Adrenal gland (tissue), 12 donors: ENCODE data around the gene SUCLG1. TPM values are rescaled to one million over a fixed set of nuclear protein-coding genes. Genes with fewer than 3 reads are reported as not detected.

ENCODE experiments used
- DNase-seq, 7 donors: peaks; one replicate each; pipeline ENCODE4 v3.0.0-alpha.2; 2019 to 2020
- H3K27ac ChIP-seq, 5 donors: fragments of 200-600 bp; sonication (generic) in 4 of 5; 1 replicate in 3 of 5; 2 replicates in 2 of 5; pipeline versions ENCODE4 v1.5.1 to v1.8.0; 2016 to 2020; ENCODE audit warnings: mild to moderate bottlenecking in 1 of 5
- H3K27me3 ChIP-seq: fragments of 200-600 bp; 2 replicates; pipeline ENCODE4 v1.8.0; 2021
- H3K36me3 ChIP-seq, 2 donors: fragments of 200-600 bp; replicated peaks in 1 of 2; 1 replicate in 1 of 2; 2 replicates in 1 of 2; pipeline versions ENCODE4 v1.5.1 to v1.8.0; 2018 to 2022
- H3K4me1 ChIP-seq, 2 donors: fragments of 200-600 bp; replicated peaks in 1 of 2; 1 replicate in 1 of 2; 2 replicates in 1 of 2; pipeline versions ENCODE4 v1.5.1 to v1.8.0; 2018 to 2021
- H3K4me3 ChIP-seq, 4 donors: fragments of 200-600 bp; sonication (generic) in 3 of 4; one replicate each; pipeline ENCODE4 v1.5.1; 2016 to 2018
- H3K9me3 ChIP-seq, 3 donors: fragments of 200-600 bp; sonication (generic) in 1 of 3; replicated peaks in 1 of 3; 1 replicate in 2 of 3; 2 replicates in 1 of 3; pipeline versions ENCODE4 v1.5.1 to v1.8.0; 2016 to 2021
- CTCF ChIP-seq, 6 experiments: fragments of 450-650 bp in 4 of 6; fragments of 200-600 bp in 2 of 6; sonication (generic) in 1 of 6; IDR thresholded peaks; 1 replicate in 5 of 6; 2 replicates in 1 of 6; pipeline versions ENCODE4 v1.5.1 to v1.8.0; 2016 to 2021; ENCODE audit warnings: antibody characterized with exemption in 6 of 6, mild to moderate bottlenecking in 2 of 6, moderate library complexity in 1 of 6
- POLR2A ChIP-seq, 2 donors: fragments of 450-650 bp; IDR thresholded peaks; one replicate each; pipeline ENCODE4 v1.6.1; 2017; ENCODE audit warnings: antibody characterized with exemption in 2 of 2, mild to moderate bottlenecking in 2 of 2, moderate library complexity in 1 of 2
- WGBS, 4 donors: extraction: QIAGEN DNeasy Blood & Tissue Kit in 2 of 4; methylation state at CpG; one replicate each; pipeline versions ENCODE4 v1.1.5 to v1.1.7; 2013 to 2017; 5-methylcytosine and 5-hydroxymethylcytosine counted together
- intact Hi-C, 2 donors: fragments of 100-400 bp; cut with DNase I; formaldehyde crosslinking; loops; one replicate each; pipeline versions ENCODE4 v1.14.1 to v1.15.0; 2022 to 2023
- polyA plus RNA-seq, 3 donors: library from polyadenylated mRNA; stranded (reverse); fragments of 200-250 nt in 2 of 3; fragments of 350-450 nt in 1 of 3; fragmentation: Illumina TruSeq in 1 of 3; extraction: RNeasy Lipid Tissue Mini Kit (QIAGEN cat#74804) in 1 of 3; gene quantifications; one replicate each; pipeline ENCODE4 v1.2.3, GENCODE V29; 2013 to 2014
- total RNA-seq, 9 donors: library from RNA; depleted of rRNA in 4 of 9; stranded (reverse); fragments of >200 nt in 4 of 9; fragments of 120-200 nt in 1 of 9; fragmentation: NEBNext Ultra II Directional in 1 of 9; extraction: Animal tissue kit (Norgen Biotek cat#: 25700) in 1 of 9; gene quantifications; one replicate each; pipeline versions ENCODE4 v1.1.0 to v1.2.4, GENCODE V29; 2013 to 2023
- donor health status: healthy with polysubstance abuse.
- donor health status: Bipolar disorder and iron deficiency.
- donor health status: DM: yes; HTN: yes; CAD: no.
- donor health status: DM: no; HTN: no; CAD: no.
- donor health status: DM: no; HTN: no; CAD: no.
- donor health status: DM: yes; HTN: yes; CAD: no.

Gene SUCLG1
- total and polyA plus RNA-seq, 12 donors: 42.5 to 270 (median 86.1) TPM

DNA sequence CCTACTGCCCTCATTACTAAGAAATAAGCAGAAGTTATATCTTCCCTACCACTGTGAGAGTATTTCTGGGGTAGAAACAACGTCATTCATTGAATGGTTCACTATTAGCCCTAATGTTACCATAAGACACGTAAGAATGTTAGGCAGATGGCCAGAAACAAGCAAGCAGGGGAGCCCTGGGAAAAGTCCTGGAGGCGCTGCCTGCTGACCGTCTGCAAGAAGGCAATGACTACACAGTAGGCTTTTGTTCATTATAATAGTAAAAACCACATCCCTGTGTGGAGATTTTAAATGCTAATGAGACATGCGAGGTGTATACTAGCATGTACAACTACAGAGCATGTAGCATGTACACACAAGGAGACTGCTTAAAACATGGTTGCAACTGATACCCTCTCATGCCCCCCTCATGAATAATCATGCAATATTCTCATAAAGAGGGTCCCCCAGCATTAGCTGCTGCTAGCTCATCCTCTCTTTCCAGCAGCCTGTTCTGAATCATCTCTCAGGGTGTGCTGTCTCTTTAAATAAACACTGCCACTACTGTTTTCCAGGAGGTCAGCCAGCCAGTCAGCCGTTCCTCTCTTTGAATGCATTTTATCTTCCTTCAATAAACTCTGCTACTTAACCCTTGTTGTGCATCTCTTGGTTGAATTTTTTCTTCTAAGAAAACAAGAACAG is 23.6 kb downstream of the SUCLG1 start:
- no peak overlapping the region for H3K4me3 ChIP-seq
- WGBS, 4 donors: 58 to 70% (median 65%) methylated on average over 6 of the region's 6 CpGs
- intact Hi-C loops: no loop called here
- DNase-seq: peak in 4 of 7 donors; percentile 10 to 33 (median 24)
- H3K27ac ChIP-seq: no peak overlapping the region
- H3K36me3 ChIP-seq: peaks cover 0 to 51% of the 10 kb centered on the region in 2 donors
- no peaks in the 10 kb centered on the region for H3K27me3 ChIP-seq
- H3K9me3 ChIP-seq: no peaks in the 10 kb centered on the region
- TF ChIP-seq POLR2A (IDR thresholded peaks at IDR 0.05): no peak
- TF ChIP-seq CTCF (IDR thresholded peaks at IDR 0.05): no peak
- H3K4me1 ChIP-seq: peaks cover 0 to 9% of the 10 kb centered on the region in 2 donors

DNA sequence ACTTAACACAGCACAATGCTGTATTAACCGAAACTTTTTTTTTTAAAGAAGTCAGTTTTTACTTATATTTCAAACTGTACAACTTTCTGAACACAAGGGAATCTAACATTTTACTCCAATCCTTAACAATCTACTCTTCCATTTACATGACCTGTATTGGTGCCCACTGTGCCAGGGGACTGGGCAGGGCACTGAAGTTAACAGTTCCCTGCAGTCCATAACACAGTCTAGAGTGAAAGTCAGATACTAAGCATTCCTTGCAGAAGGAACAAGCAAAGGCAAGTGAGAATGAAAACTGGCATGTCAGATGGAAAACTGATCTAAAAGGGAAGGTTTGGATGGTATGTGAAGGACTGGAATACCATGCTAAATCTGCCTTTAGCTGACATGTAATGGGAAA is 29.8 kb downstream of the SUCLG1 start:
- Histone ChIP-seq H3K9me3 (no peaks in the 10 kb centered on the region), H3K36me3 (peaks cover 0 to 52% of the 10 kb centered on the region in 2 donors), H3K4me1 (peaks cover 0 to 4% of the 10 kb centered on the region in 2 donors), H3K4me3 (no peak overlapping the region), H3K27me3 (no peaks in the 10 kb centered on the region), H3K27ac (no peak overlapping the region)
- intact Hi-C loops: no loop called here
- TF ChIP-seq CTCF (IDR thresholded peaks at IDR 0.05) (no peak), POLR2A (IDR thresholded peaks at IDR 0.05) (no peak)
- no peak for DNase-seq
- 98 to 100% (median 99%) methylated on average over 1 of the region's 1 CpG for WGBS, 4 donors

- TF ChIP-seq POLR2A (IDR thresholded peaks at IDR 0.05) (no peak), CTCF (IDR thresholded peaks at IDR 0.05) (no peak)
- WGBS, 4 donors: 64 to 70% (median 67%) methylated on average over 2 of the region's 2 CpGs
- H3K27me3 ChIP-seq: no peaks in the 10 kb centered on the region
- no peaks in the 10 kb centered on the region for H3K9me3 ChIP-seq
- DNase-seq: no peak
- H3K36me3 ChIP-seq: peaks cover 0 to 52% of the 10 kb centered on the region in 2 donors
- intact Hi-C loops: no loop called here
- peaks cover 0 to 4% of the 10 kb centered on the region in 2 donors for H3K4me1 ChIP-seq
- H3K4me3 ChIP-seq: no peak overlapping the region
- H3K27ac ChIP-seq: no peak overlapping the region
Observed at GRCh38 chr2:84427235-84428138, 31.6 kb downstream of the SUCLG1 start.

DNA sequence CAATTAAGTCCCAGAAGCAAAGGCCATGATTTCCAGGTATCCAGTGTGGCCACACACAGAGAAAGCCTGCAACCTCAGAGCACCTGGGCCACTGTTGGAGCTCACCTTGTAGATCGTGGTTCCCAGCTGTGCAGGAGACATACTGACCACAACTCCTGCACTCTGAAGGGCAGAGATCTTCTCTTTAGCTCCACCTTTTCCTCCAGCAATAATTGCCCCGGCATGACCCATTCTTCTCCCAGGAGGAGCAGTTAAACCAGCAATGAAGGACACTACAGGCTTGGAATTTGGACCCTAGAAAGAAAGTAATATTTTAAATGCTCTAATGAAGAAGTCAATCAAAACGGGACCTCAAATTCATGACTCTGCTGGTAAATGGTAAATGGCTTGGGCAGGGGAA is 33.8 kb downstream of the SUCLG1 start:
- 86 to 88% (median 87%) methylated on average over 3 of the region's 3 CpGs for WGBS, 4 donors
- Histone ChIP-seq H3K27ac (no peak overlapping the region), H3K9me3 (no peaks in the 10 kb centered on the region), H3K27me3 (no peaks in the 10 kb centered on the region), H3K4me3 (no peak overlapping the region), H3K36me3 (peaks cover 0 to 36% of the 10 kb centered on the region in 2 donors), H3K4me1 (peaks cover 0 to 4% of the 10 kb centered on the region in 2 donors)
- no peak for DNase-seq
- intact Hi-C loops: no loop called here
- TF ChIP-seq POLR2A (IDR thresholded peaks at IDR 0.05) (no peak), CTCF (IDR thresholded peaks at IDR 0.05) (no peak)
